Gastroesophageal sphincter (tissue), 3 donors: ENCODE measurements around the gene BPIFB4.

Experiments
- CTCF ChIP-seq, 4 experiments: fragments of 200-600 bp in 2 of 4; fragments of 450-650 bp in 2 of 4; sonication (generic) in 1 of 4; IDR thresholded peaks; one replicate each; pipeline ENCODE4 v1.5.1; 2017 to 2019; ENCODE audit warnings: antibody characterized with exemption in 4 of 4, mild to moderate bottlenecking in 2 of 4, moderate library complexity in 2 of 4
- EP300 ChIP-seq: sonication (generic); formaldehyde crosslinking; IDR thresholded peaks from one replicate; pipeline ENCODE4 v1.6.1; 2017; ENCODE audit warnings: antibody characterized with exemption, mild to moderate bottlenecking
- POLR2A ChIP-seq, 2 donors: fragments of 450-650 bp; IDR thresholded peaks; one replicate each; pipeline ENCODE4 v1.6.1; 2017; ENCODE audit warnings: antibody characterized with exemption in 2 of 2, mild to moderate bottlenecking in 2 of 2, moderate library complexity in 1 of 2
- POLR2AphosphoS5 ChIP-seq: sonication (generic); formaldehyde crosslinking; IDR thresholded peaks from one replicate; pipeline ENCODE4 v1.6.1; 2017; ENCODE audit warnings: antibody characterized with exemption

- TF ChIP-seq CTCF (IDR thresholded peaks at IDR 0.05) (no peak), POLR2A (IDR thresholded peaks at IDR 0.05) (no peak), POLR2AphosphoS5 (no peak), EP300 (no peak)
These were observed 44.4 kb upstream of the BPIFB4 start for GRCh38 chr20:33034901-33035492.
